Measurements from ENCODE around the gene SH3BGR.

The SH3BGR gene

GRCh38 chr21:39447264-39447663 is 4.5 kb upstream of the SH3BGR start:
- Histone ChIP-seq H3K9me3 (ENCODE audit: control insufficient read depth, insufficient read depth, low read length) (no peaks in the 10 kb centered on the region), H3K4me2 (ENCODE audit: low read length) (no peak overlapping the region), H3K79me2 (ENCODE audit: control insufficient read depth, low read length) (no peaks in the 10 kb centered on the region; the same call in 1 of the 2 replicates), H3K9me2 (replicated peaks; ENCODE audit: control insufficient read depth, low read length) (no peaks in the 10 kb centered on the region), H3K4me3 (ENCODE audit: low read length) (no peak overlapping the region), H3K27me3 (ENCODE audit: control insufficient read depth, low read length) (0 out of 2 replicates have a peak, but pooled peaks cover 2% of the 10 kb centered on the region), H3K36me3 (ENCODE audit: control insufficient read depth, low read length) (no peaks in the 10 kb centered on the region), H3K4me1 (ENCODE audit: control insufficient read depth, low read length) (peaks cover 16% of the 10 kb centered on the region), H3F3A (ENCODE audit: control insufficient read depth, insufficient read depth) (no peaks in the 10 kb centered on the region; the same call in 1 of the 2 replicates), H3K27ac (ENCODE audit: low read depth, low read length) (no peak overlapping the region), H4K20me1 (ENCODE audit: control insufficient read depth, insufficient read depth, low read depth, low read length) (no peaks in the 10 kb centered on the region; the same call in 1 of the 2 replicates)
- no peak for TF ChIP-seq EZH2phosphoT487 (IDR thresholded peaks at IDR 0.05; ENCODE audit: borderline replicate concordance, low read length)
- TF ChIP-seq, protein P1, sequence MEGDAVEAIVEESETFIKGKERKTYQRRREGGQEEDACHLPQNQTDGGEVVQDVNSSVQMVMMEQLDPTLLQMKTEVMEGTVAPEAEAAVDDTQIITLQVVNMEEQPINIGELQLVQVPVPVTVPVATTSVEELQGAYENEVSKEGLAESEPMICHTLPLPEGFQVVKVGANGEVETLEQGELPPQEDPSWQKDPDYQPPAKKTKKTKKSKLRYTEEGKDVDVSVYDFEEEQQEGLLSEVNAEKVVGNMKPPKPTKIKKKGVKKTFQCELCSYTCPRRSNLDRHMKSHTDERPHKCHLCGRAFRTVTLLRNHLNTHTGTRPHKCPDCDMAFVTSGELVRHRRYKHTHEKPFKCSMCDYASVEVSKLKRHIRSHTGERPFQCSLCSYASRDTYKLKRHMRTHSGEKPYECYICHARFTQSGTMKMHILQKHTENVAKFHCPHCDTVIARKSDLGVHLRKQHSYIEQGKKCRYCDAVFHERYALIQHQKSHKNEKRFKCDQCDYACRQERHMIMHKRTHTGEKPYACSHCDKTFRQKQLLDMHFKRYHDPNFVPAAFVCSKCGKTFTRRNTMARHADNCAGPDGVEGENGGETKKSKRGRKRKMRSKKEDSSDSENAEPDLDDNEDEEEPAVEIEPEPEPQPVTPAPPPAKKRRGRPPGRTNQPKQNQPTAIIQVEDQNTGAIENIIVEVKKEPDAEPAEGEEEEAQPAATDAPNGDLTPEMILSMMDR (IDR thresholded peaks at IDR 0.05; ENCODE audit: low read depth, low read length, poor library complexity, severe bottlenecking), result no peak

DNA sequence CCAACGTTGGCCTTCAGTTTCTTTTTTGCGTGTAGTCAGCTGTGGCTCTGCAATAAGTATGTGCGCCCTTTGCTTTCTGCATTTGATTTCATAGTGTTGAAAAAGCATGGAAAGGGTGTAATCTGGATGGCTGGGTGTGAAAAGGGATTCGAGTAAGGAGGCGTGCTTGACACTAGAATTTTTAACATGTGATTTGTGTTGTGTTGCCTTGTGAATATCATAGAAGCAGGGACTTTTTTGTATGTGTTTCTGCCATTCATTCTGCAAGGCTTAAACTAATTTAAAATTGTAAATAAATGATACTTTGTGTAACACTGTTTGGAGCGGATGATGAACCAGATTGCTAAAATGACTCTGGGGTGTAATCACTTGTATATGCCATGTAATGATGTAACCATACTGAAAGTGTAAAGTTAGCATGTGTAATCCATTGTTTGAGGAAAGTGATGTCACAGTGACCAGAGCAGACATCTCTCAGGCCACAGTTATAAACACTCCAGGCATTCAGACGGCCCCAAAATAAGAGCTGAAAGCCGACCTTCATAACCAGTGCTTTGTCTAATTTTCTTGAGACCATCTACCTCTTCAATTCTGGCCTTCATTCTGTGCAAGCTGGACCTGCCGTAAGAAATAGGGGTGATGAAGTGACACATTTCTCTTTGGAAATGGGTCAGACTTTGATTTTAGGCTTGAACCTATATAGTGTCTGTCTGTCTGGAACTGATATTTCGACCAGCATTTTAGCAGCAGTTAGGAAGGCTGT is 618 bp downstream of the SH3BGR start:
- H3K4me3 ChIP-seq (ENCODE audit: low read length), result no peak overlapping the region

DNA sequence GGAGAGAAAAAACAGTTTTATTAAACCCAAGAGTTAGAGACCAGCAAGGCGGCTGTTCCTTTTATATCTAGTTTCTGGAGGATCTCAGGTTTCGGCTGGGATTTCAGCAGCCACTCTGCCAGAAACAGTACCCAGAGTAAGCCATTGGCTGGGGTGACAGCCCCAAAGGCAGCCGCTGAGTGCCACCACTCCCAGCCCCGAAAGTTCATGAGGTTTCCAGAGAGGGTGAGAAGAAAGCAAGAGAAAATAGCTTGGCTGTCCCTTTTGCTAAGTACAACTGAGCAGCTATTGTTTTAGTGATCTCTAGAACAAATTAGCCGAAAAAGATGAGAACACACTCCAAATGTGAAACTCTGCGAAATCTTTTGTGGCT is 1.2 kb downstream of the SH3BGR start:
- no peaks in the 10 kb centered on the region for H3K9me3 ChIP-seq (ENCODE audit: control insufficient read depth, insufficient read depth, low read length)
- no peaks in the 10 kb centered on the region for H3K79me2 ChIP-seq (ENCODE audit: control insufficient read depth, low read length)
- no peak overlapping the region for H3K27ac ChIP-seq (ENCODE audit: low read depth, low read length)
- H3K4me1 ChIP-seq (ENCODE audit: control insufficient read depth, low read length), result no peaks in the 10 kb centered on the region
- H3K27me3 ChIP-seq (ENCODE audit: control insufficient read depth, low read length), result 0 out of 2 replicates have a peak, but pooled peaks cover 5% of the 10 kb centered on the region
- H3K36me3 ChIP-seq (ENCODE audit: control insufficient read depth, low read length), result no peaks in the 10 kb centered on the region
- H3F3A ChIP-seq (ENCODE audit: control insufficient read depth, insufficient read depth), result no peaks in the 10 kb centered on the region
- H4K20me1 ChIP-seq (ENCODE audit: control insufficient read depth, insufficient read depth, low read depth, low read length), result no peaks in the 10 kb centered on the region; the same call in 1 of the 2 replicates
- TF ChIP-seq, protein P1 (IDR thresholded peaks at IDR 0.05; ENCODE audit: low read depth, low read length, poor library complexity, severe bottlenecking), result no peak
- no peak for TF ChIP-seq EZH2phosphoT487 (IDR thresholded peaks at IDR 0.05; ENCODE audit: borderline replicate concordance, low read length)
- no peak overlapping the region for H3K4me3 ChIP-seq (ENCODE audit: low read length)
- no peak overlapping the region for H3K4me2 ChIP-seq (ENCODE audit: low read length)
- no peaks in the 10 kb centered on the region for H3K9me2 ChIP-seq (replicated peaks; ENCODE audit: control insufficient read depth, low read length)

More for the DNA sequence above, 618 bp downstream of the SH3BGR start:
- no peaks in the 10 kb centered on the region for H3K36me3 ChIP-seq (ENCODE audit: control insufficient read depth, low read length)
- H3F3A ChIP-seq (ENCODE audit: control insufficient read depth, insufficient read depth), result no peaks in the 10 kb centered on the region
- no peak overlapping the region for H3K27ac ChIP-seq (ENCODE audit: low read depth, low read length)
- no peak overlapping the region for H3K4me2 ChIP-seq (ENCODE audit: low read length)
- TF ChIP-seq, protein P1 (IDR thresholded peaks at IDR 0.05; ENCODE audit: low read depth, low read length, poor library complexity, severe bottlenecking), result no peak
- no peak for TF ChIP-seq EZH2phosphoT487 (IDR thresholded peaks at IDR 0.05; ENCODE audit: borderline replicate concordance, low read length)
- no peaks in the 10 kb centered on the region for H3K4me1 ChIP-seq (ENCODE audit: control insufficient read depth, low read length)
- H4K20me1 ChIP-seq (ENCODE audit: control insufficient read depth, insufficient read depth, low read depth, low read length), result no peaks in the 10 kb centered on the region; the same call in 1 of the 2 replicates
- H3K9me2 ChIP-seq (replicated peaks; ENCODE audit: control insufficient read depth, low read length), result no peaks in the 10 kb centered on the region
- no peaks in the 10 kb centered on the region for H3K79me2 ChIP-seq (ENCODE audit: control insufficient read depth, low read length)
- H3K9me3 ChIP-seq (ENCODE audit: control insufficient read depth, insufficient read depth, low read length), result no peaks in the 10 kb centered on the region
- H3K27me3 ChIP-seq (ENCODE audit: control insufficient read depth, low read length), result 0 out of 2 replicates have a peak, but pooled peaks cover 5% of the 10 kb centered on the region
